ENCODE measurements around the gene DPP6. TPM values are rescaled to one million over a fixed set of nuclear protein-coding genes. Genes with fewer than 3 reads are reported as not detected.

DPP6 gene
- polyA plus RNA-seq, 2 of the 4 experiments (the other 2 are of a cell fraction), result not detected

- no peaks in the 10 kb centered on the region for H3K4me1 ChIP-seq
- no peak overlapping the region for H3K4me3 ChIP-seq
- H3K9me3 ChIP-seq, result no peaks in the 10 kb centered on the region
- TF ChIP-seq NR3C1 (IDR thresholded peaks at IDR 0.05) (no peak), GATA3 (IDR thresholded peaks at IDR 0.05; ENCODE audit: borderline replicate concordance) (no peak), KDM1A (IDR thresholded peaks at IDR 0.05; ENCODE audit: low read depth) (no peak), ESRRA (IDR thresholded peaks at IDR 0.05; ENCODE audit: borderline replicate concordance, low read length) (no peak), TP53 (CRISPR knock-in tag; IDR thresholded peaks at IDR 0.05) (no peak), ZNF302 (CRISPR knock-in tag; IDR thresholded peaks at IDR 0.05) (no peak), HOXA7 (CRISPR knock-in tag; IDR thresholded peaks at IDR 0.05) (no peak), CHD2 (IDR thresholded peaks at IDR 0.05; ENCODE audit: low read length, partially characterized antibody) (no peak), MAZ (IDR thresholded peaks at IDR 0.05; ENCODE audit: borderline replicate concordance, low read depth, low read length) (no peak), POLR2A (IDR thresholded peaks at IDR 0.05; ENCODE audit: low read length) (no peak), CEBPB (IDR thresholded peaks at IDR 0.05) (no peak), CBX8 (IDR thresholded peaks at IDR 0.05) (no peak), EHF (CRISPR knock-in tag; IDR thresholded peaks at IDR 0.05) (no peak), MYC (IDR thresholded peaks at IDR 0.05; ENCODE audit: borderline replicate concordance, low read length) (no peak), ZC3H11A (IDR thresholded peaks at IDR 0.05) (no peak), CBX2 (IDR thresholded peaks at IDR 0.05; ENCODE audit: borderline replicate concordance, low read depth) (no peak), NPAS2 (CRISPR knock-in tag; IDR thresholded peaks at IDR 0.05; ENCODE audit: borderline replicate concordance) (no peak), ZFP36 (IDR thresholded peaks at IDR 0.05; ENCODE audit: borderline replicate concordance, partially characterized antibody) (no peak), HDAC2 (IDR thresholded peaks at IDR 0.05) (no peak), USF2 (IDR thresholded peaks at IDR 0.05) (no peak)
- 10% methylated on average over 6 of the region's 6 CpGs for WGBS (ENCODE audit: missing lambda C conversion rate)
- ATAC-seq (no peak), FAIRE-seq (no peak), DNase-seq (ENCODE audit: low read depth in 1 of 2, low spot score in 1 of 2) (no peak)
- H3K4me2 ChIP-seq, result no peak overlapping the region
- ChIA-PET POLR2A (no interaction called here), CTCF (interaction anchor here (1.0 to 1.4 kb wide), 2 partner anchors 11 to 14 kb away, joined by 3 to 4 read pairs; no protein-coding TSS in a partner anchor)
- no peak overlapping the region for H3K27ac ChIP-seq
Measured at GRCh38 chr7:154759989-154760388, 707.8 kb downstream of the DPP6 start.

GRCh38 chr7:154765118-154765517 lies 712.9 kb downstream of the DPP6 start:
- H3K4me1 ChIP-seq, result no peaks in the 10 kb centered on the region
- CTCF ChIA-PET, result interaction anchor here (0.8 to 1.0 kb wide), 2 partner anchors 8 to 21 kb away, joined by 3 to 4 read pairs; no protein-coding TSS in a partner anchor
- no peak for DNase-seq (ENCODE audit: low read depth in 1 of 2, low spot score in 1 of 2)

More at GRCh38 chr7:154765118-154765517, 712.9 kb downstream of the DPP6 start:
- 47% methylated on average over 1 of the region's 1 CpG for WGBS (ENCODE audit: missing lambda C conversion rate)
- TF ChIP-seq REST (IDR thresholded peaks at IDR 0.05) (no peak), NPAS2 (CRISPR knock-in tag; IDR thresholded peaks at IDR 0.05; ENCODE audit: borderline replicate concordance) (no peak), KDM1A (IDR thresholded peaks at IDR 0.05; ENCODE audit: low read depth) (no peak), CTCF (IDR thresholded peaks at IDR 0.05) (no peak), NFE2L2 (conservative IDR thresholded peaks at IDR 0.05; ENCODE audit: low read length) (no peak), USF2 (IDR thresholded peaks at IDR 0.05) (no peak), NR3C1 (IDR thresholded peaks at IDR 0.05) (no peak), PBX3 (IDR thresholded peaks at IDR 0.05) (no peak), BHLHE40 (IDR thresholded peaks at IDR 0.05; ENCODE audit: low read depth, low read length) (no peak), ELK1 (IDR thresholded peaks at IDR 0.05; ENCODE audit: low read depth, low read length) (no peak), TFCP2L1 (CRISPR knock-in tag; IDR thresholded peaks at IDR 0.05) (no peak), POLR2A (IDR thresholded peaks at IDR 0.05; ENCODE audit: low read length) (no peak), PHF8 (IDR thresholded peaks at IDR 0.05; ENCODE audit: borderline replicate concordance, low read depth) (no peak), TP53 (CRISPR knock-in tag; IDR thresholded peaks at IDR 0.05) (no peak)
- FAIRE-seq (no peak), ATAC-seq (no peak)
- Histone ChIP-seq H3K9me3 (no peaks in the 10 kb centered on the region), H3K27ac (no peak overlapping the region), H3K4me2 (no peak overlapping the region), H3K4me3 (no peak overlapping the region)
- POLR2A ChIA-PET, result no interaction called here
